Natural killer cell (primary cell): Measurements from ENCODE around the gene PRKAR1B. TPM values are rescaled to one million over a fixed set of nuclear protein-coding genes. Genes with fewer than 3 reads are reported as not detected.

Experiments
- ATAC-seq, 3 donors: fragments of 150-1000 bp in 2 of 3; fragments of 200-7000 bp in 1 of 3; cut with Tn5 transposase; 1 replicate in 1 of 3; 2 replicates in 2 of 3; pipeline ENCODE4 v1.10.0; 2021; ENCODE audit warnings: mild to moderate bottlenecking in 2 of 3, moderate library complexity in 2 of 3
- DNase-seq, 2 donors: peaks; one replicate each; pipeline versions ENCODE4 v3.0.0 to v3.0.0-alpha.2; 2013 to 2021; ENCODE audit warnings: mixed read lengths in 1 of 2
- H3K27ac ChIP-seq: one replicate; pipeline ENCODE4 v1.5.1; 2013; ENCODE audit warnings: mild to moderate bottlenecking, low read length
- H3K27me3 ChIP-seq: one replicate; pipeline ENCODE4 v1.6.1; 2013; ENCODE audit warnings: low read length; ENCODE audit not compliant: control insufficient read depth, insufficient read depth
- H3K36me3 ChIP-seq: one replicate; pipeline ENCODE4 v1.6.1; 2013; ENCODE audit warnings: low read length; ENCODE audit not compliant: control insufficient read depth, insufficient read depth
- H3K4me1 ChIP-seq: one replicate; pipeline ENCODE4 v1.6.1; 2013; ENCODE audit warnings: low read length; ENCODE audit not compliant: control insufficient read depth, insufficient read depth
- H3K4me3 ChIP-seq: one replicate; pipeline ENCODE4 v1.5.1; 2013; ENCODE audit warnings: low read length
- H3K9me3 ChIP-seq: one replicate; pipeline ENCODE4 v1.6.1; 2013; ENCODE audit warnings: low read length; ENCODE audit not compliant: control insufficient read depth, insufficient read depth
- H3K27ac Mint-ChIP-seq, 2 donors: one replicate each; pipeline ENCODE4 v1.8.0; 2022; ENCODE audit warnings: mild to moderate bottlenecking in 2 of 2, mixed read lengths in 2 of 2, moderate library complexity in 1 of 2
- H3K27me3 Mint-ChIP-seq, 2 donors: one replicate each; pipeline ENCODE4 v1.8.0; 2022; ENCODE audit warnings: low read depth in 2 of 2, mixed read lengths in 2 of 2
- H3K36me3 Mint-ChIP-seq: one replicate; pipeline ENCODE4 v1.8.0; 2022; ENCODE audit warnings: mixed read lengths
- H3K4me1 Mint-ChIP-seq, 2 donors: one replicate each; pipeline ENCODE4 v1.8.0; 2022; ENCODE audit warnings: mixed read lengths in 2 of 2
- H3K4me3 Mint-ChIP-seq: one replicate; pipeline ENCODE4 v1.8.0; 2022; ENCODE audit warnings: mild to moderate bottlenecking, moderate library complexity, mixed read lengths
- H3K9me3 Mint-ChIP-seq, 2 donors: one replicate each; pipeline ENCODE4 v1.8.0; 2022; ENCODE audit warnings: mixed read lengths in 2 of 2
- CTCF ChIP-seq: fragments of 200-600 bp; IDR thresholded peaks from one replicate; pipeline ENCODE4 v1.8.0; 2022; ENCODE audit warnings: antibody characterized with exemption
- WGBS: methylation state at CpG from one replicate; pipeline ENCODE4 v1.1.7; 2013; ENCODE audit warnings: missing lambda C conversion rate; ENCODE audit not compliant: insufficient coverage; 5-methylcytosine and 5-hydroxymethylcytosine counted together
- intact Hi-C: fragments of 100-400 bp; cut with micrococcal nuclease; formaldehyde crosslinking; loops from one replicate; pipeline ENCODE4 v1.14.2; 2022
- total RNA-seq, 4 donors: library from RNA; stranded (reverse); fragments of 120-200 nt in 1 of 4; gene quantifications; one replicate each; pipeline versions ENCODE4 v1.2.3 to v1.2.4, GENCODE V29; 2013 to 2022

Gene PRKAR1B
- total RNA-seq, 3 donors from 2014 or later (not counting 1 experiment from before 2014, with no cell fraction given) = 2.4 to 3.8 (median 3.0) TPM

GRCh38 chr7:597348-598178 is 129.5 kb downstream of the PRKAR1B start:
- 92% methylated on average over 35 of the region's 35 CpGs for WGBS
- ATAC-seq = no peak
- intact Hi-C loops = no loop called here

GRCh38 chr7:596819-597182 is 130.3 kb downstream of the PRKAR1B start:
- DNase-seq = no peak
- 98% methylated on average over 17 of the region's 17 CpGs for WGBS
- H3K4me3 Mint-ChIP-seq = no peak overlapping the region
- H3K27me3 ChIP-seq = no peaks in the 10 kb centered on the region
- no peak overlapping the region for H3K27ac ChIP-seq
- intact Hi-C loops = no loop called here
- H3K9me3 Mint-ChIP-seq = no peaks in the 10 kb centered on the region
- peaks cover 13 to 38% of the 10 kb centered on the region in 2 donors for H3K4me1 Mint-ChIP-seq
- H3K27ac Mint-ChIP-seq = peak overlapping the region; percentile 50 to 58
- H3K36me3 Mint-ChIP-seq = no peaks in the 10 kb centered on the region
- H3K4me3 ChIP-seq = no peak overlapping the region
- peaks cover 7% of the 10 kb centered on the region for H3K9me3 ChIP-seq
- ATAC-seq = no peak
- H3K4me1 ChIP-seq = peaks cover 65% of the 10 kb centered on the region
- peaks cover 7 to 8% of the 10 kb centered on the region in 2 donors for H3K27me3 Mint-ChIP-seq
- H3K36me3 ChIP-seq = no peaks in the 10 kb centered on the region
- TF ChIP-seq CTCF = no peak

More at GRCh38 chr7:597348-598178, 129.5 kb downstream of the PRKAR1B start:
- Mint-ChIP-seq H3K36me3 (no peaks in the 10 kb centered on the region), H3K27ac (peak overlapping the region; percentile 50 to 58), H3K27me3 (peaks cover 7 to 8% of the 10 kb centered on the region in 2 donors), H3K4me3 (no peak overlapping the region), H3K4me1 (peaks cover 14 to 42% of the 10 kb centered on the region in 2 donors), H3K9me3 (no peaks in the 10 kb centered on the region)
- no peak for TF ChIP-seq CTCF
- Histone ChIP-seq H3K4me1 (peaks cover 73% of the 10 kb centered on the region), H3K4me3 (no peak overlapping the region), H3K36me3 (no peaks in the 10 kb centered on the region), H3K27me3 (no peaks in the 10 kb centered on the region), H3K27ac (no peak overlapping the region), H3K9me3 (peaks cover 7% of the 10 kb centered on the region)
- no peak for DNase-seq

GRCh38 chr7:596071-596818 is 130.8 kb downstream of the PRKAR1B start:
- WGBS = 97% methylated on average over 30 of the region's 30 CpGs
- Histone ChIP-seq H3K27ac (peak overlapping the region; percentile 49), H3K9me3 (peaks cover 7% of the 10 kb centered on the region), H3K4me1 (peaks cover 61% of the 10 kb centered on the region), H3K27me3 (no peaks in the 10 kb centered on the region), H3K36me3 (no peaks in the 10 kb centered on the region), H3K4me3 (no peak overlapping the region)
- Mint-ChIP-seq H3K27ac (peak overlapping the region; percentile 77 to 82), H3K27me3 (peaks cover 7 to 13% of the 10 kb centered on the region in 2 donors), H3K9me3 (no peaks in the 10 kb centered on the region), H3K4me1 (peaks cover 13 to 39% of the 10 kb centered on the region in 2 donors), H3K36me3 (no peaks in the 10 kb centered on the region), H3K4me3 (no peak overlapping the region)
- intact Hi-C loops = no loop called here
- TF ChIP-seq CTCF = no peak
- DNase-seq (no peak), ATAC-seq (no peak)
